KMS-11 (cell line): Measurements from ENCODE around the gene LIPM.

Experiments used
- H2AFZ ChIP-seq: fragments of 200-600 bp; sonication (generic); 2 replicates; pipeline ENCODE4 v1.6.1; 2016; ENCODE audit warnings: antibody characterized with exemption, mixed run types, low read depth
- H3K27ac ChIP-seq: fragments of 200-600 bp; sonication (generic); 2 replicates; pipeline ENCODE4 v1.6.1; 2016; ENCODE audit warnings: mild to moderate bottlenecking, mixed run types
- H3K27me3 ChIP-seq: fragments of 200-600 bp; sonication (generic); 2 replicates; pipeline ENCODE4 v1.6.1; 2017; ENCODE audit warnings: mild to moderate bottlenecking, low read depth, mixed run types, moderate library complexity; ENCODE audit not compliant: insufficient read depth
- H3K36me3 ChIP-seq: fragments of 200-600 bp; sonication (generic); 2 replicates; pipeline ENCODE4 v1.6.1; 2017; ENCODE audit warnings: mild to moderate bottlenecking, mixed run types; ENCODE audit not compliant: insufficient read depth
- H3K4me1 ChIP-seq: fragments of 200-600 bp; sonication (generic); 2 replicates; pipeline ENCODE4 v1.6.1; 2016; ENCODE audit warnings: mild to moderate bottlenecking, low read depth, mixed run types; ENCODE audit not compliant: poor library complexity, severe bottlenecking
- H3K4me2 ChIP-seq: fragments of 200-600 bp; sonication (generic); 2 replicates; pipeline ENCODE4 v1.7.0; 2016; ENCODE audit warnings: mild to moderate bottlenecking, mixed run types
- H3K4me3 ChIP-seq: fragments of 200-600 bp; sonication (generic); IDR thresholded peaks from 2 replicates; pipeline ENCODE4 v1.6.1; 2017; ENCODE audit warnings: low read depth, low read length, mixed read lengths; ENCODE audit not compliant: insufficient read depth
- H3K79me2 ChIP-seq: fragments of 200-600 bp; sonication (generic); 2 replicates; pipeline ENCODE4 v1.6.1; 2016; ENCODE audit warnings: low read depth, mixed run types; ENCODE audit not compliant: insufficient read depth
- H3K9ac ChIP-seq: fragments of 200-600 bp; sonication (generic); 2 replicates; pipeline ENCODE4 v1.6.1; 2016; ENCODE audit warnings: mild to moderate bottlenecking, mixed run types
- H4K20me1 ChIP-seq: fragments of 200-600 bp; sonication (generic); 2 replicates; pipeline ENCODE4 v1.6.1; 2016; ENCODE audit warnings: mild to moderate bottlenecking, mixed run types; ENCODE audit not compliant: insufficient read depth
- TF ChIP-seq, protein P1 (sequence below): fragments of 200-600 bp; sonication (generic); conservative IDR thresholded peaks from 2 replicates; pipeline ENCODE4 v1.6.1; 2017; ENCODE audit warnings: low read depth, mild to moderate bottlenecking, antibody characterized with exemption, low read length, moderate library complexity, mixed read lengths

LIPM gene

DNA sequence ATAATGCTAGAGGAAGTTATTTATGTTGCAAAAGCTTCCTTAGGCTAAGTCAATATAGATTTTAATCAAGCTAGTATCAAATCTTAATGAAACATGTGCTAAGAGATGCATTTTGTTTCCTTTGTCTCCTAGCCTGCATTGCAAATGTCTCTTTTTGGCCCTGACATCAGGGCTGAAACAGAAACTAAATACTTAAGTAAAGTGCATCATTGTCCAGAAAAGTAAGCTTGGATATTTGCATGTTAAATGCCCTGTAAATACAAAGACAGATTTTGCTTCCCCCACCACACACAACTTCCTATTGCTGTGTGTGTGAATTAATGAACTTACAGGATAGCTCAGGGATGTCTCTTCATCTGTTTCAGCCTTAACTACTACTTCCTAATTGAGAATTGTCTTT, 67.6 kb downstream of the LIPM start:
- Histone ChIP-seq H2AFZ (no peak overlapping the region), H3K4me1 (peaks cover 7% of the 10 kb centered on the region), H3K79me2 (no peaks in the 10 kb centered on the region), H4K20me1 (no peaks in the 10 kb centered on the region), H3K4me2 (no peak overlapping the region), H3K36me3 (no peaks in the 10 kb centered on the region), H3K9ac (no peak overlapping the region), H3K4me3 (no peak overlapping the region), H3K27ac (no peak overlapping the region), H3K27me3 (no peaks in the 10 kb centered on the region)
- TF ChIP-seq, protein P1, sequence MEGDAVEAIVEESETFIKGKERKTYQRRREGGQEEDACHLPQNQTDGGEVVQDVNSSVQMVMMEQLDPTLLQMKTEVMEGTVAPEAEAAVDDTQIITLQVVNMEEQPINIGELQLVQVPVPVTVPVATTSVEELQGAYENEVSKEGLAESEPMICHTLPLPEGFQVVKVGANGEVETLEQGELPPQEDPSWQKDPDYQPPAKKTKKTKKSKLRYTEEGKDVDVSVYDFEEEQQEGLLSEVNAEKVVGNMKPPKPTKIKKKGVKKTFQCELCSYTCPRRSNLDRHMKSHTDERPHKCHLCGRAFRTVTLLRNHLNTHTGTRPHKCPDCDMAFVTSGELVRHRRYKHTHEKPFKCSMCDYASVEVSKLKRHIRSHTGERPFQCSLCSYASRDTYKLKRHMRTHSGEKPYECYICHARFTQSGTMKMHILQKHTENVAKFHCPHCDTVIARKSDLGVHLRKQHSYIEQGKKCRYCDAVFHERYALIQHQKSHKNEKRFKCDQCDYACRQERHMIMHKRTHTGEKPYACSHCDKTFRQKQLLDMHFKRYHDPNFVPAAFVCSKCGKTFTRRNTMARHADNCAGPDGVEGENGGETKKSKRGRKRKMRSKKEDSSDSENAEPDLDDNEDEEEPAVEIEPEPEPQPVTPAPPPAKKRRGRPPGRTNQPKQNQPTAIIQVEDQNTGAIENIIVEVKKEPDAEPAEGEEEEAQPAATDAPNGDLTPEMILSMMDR = no peak
